SK-N-SH treated with all-trans-retinoic acid at 6 μM for 48 hours (cell line): Measurements from ENCODE around the gene AGAP2.

Experiments used
- ATAC-seq: fragments of 200-7000 bp; cut with Tn5 transposase; 3 replicates; pipeline ENCODE4 v1.9.1; 2020; ENCODE audit warnings: mild to moderate bottlenecking, moderate library complexity
- ARNTL ChIP-seq: fragments of 450-650 bp; formaldehyde crosslinking; IDR thresholded peaks from 2 replicates; pipeline ENCODE4 v1.5.0; 2020; ENCODE audit warnings: low read depth, mild to moderate bottlenecking, moderate library complexity, borderline replicate concordance
- BACH2 ChIP-seq: fragments of 250-450 bp; sonication (Bioruptor Pico); IDR thresholded peaks from 2 replicates; pipeline ENCODE4 v1.9.0; 2021; ENCODE audit warnings: mild to moderate bottlenecking, borderline replicate concordance
- CSDC2 ChIP-seq: fragments of 250-450 bp; sonication (Bioruptor Pico); IDR thresholded peaks from 2 replicates; pipeline ENCODE4 v1.5.0; 2020; ENCODE audit warnings: mild to moderate bottlenecking, moderate library complexity
- ESRRG ChIP-seq: fragments of 250-450 bp; sonication (Bioruptor Pico); IDR thresholded peaks from 2 replicates; pipeline ENCODE4 v1.6.1; 2021; ENCODE audit warnings: mild to moderate bottlenecking
- GLIS3 ChIP-seq: fragments of 250-450 bp; sonication (Bioruptor Pico); IDR thresholded peaks from 2 replicates; pipeline ENCODE4 v1.5.0; 2020; ENCODE audit warnings: mild to moderate bottlenecking, moderate library complexity
- ISL1 ChIP-seq: fragments of 250-450 bp; sonication (Bioruptor Pico); IDR thresholded peaks from 2 replicates; pipeline ENCODE4 v2.1.2; 2022; ENCODE audit warnings: mild to moderate bottlenecking, moderate library complexity
- OSR1 ChIP-seq: fragments of 250-450 bp; sonication (Bioruptor Pico); IDR thresholded peaks from 2 replicates; pipeline ENCODE4 v1.8.0; 2022; ENCODE audit warnings: moderate library complexity, mild to moderate bottlenecking, inconsistent platforms
- POU6F1 ChIP-seq: fragments of 250-450 bp; sonication (Bioruptor Pico); IDR thresholded peaks from 2 replicates; pipeline ENCODE4 v1.8.0; 2021; ENCODE audit warnings: low read depth, mild to moderate bottlenecking, moderate library complexity, borderline replicate concordance
- PPARA ChIP-seq: fragments of 250-450 bp; sonication (Bioruptor Pico); IDR thresholded peaks from 2 replicates; pipeline ENCODE4 v1.5.0; 2020; ENCODE audit warnings: mild to moderate bottlenecking, borderline replicate concordance
- RARB ChIP-seq: fragments of 250-450 bp; sonication (Bioruptor Pico); IDR thresholded peaks from 2 replicates; pipeline ENCODE4 v1.8.0; 2021; ENCODE audit warnings: mild to moderate bottlenecking, moderate library complexity
- SNAI2 ChIP-seq: fragments of 250-450 bp; sonication (Bioruptor Pico); IDR thresholded peaks from 2 replicates; pipeline ENCODE4 v1.5.0; 2020; ENCODE audit warnings: mild to moderate bottlenecking, moderate library complexity
- TCF4 ChIP-seq: fragments of 250-450 bp; sonication (Bioruptor Pico); IDR thresholded peaks from 2 replicates; pipeline ENCODE4 v1.8.0; 2021; ENCODE audit warnings: mild to moderate bottlenecking, moderate library complexity, borderline replicate concordance
- TOX ChIP-seq: fragments of 250-450 bp; sonication (Bioruptor Pico); IDR thresholded peaks from 2 replicates; pipeline ENCODE4 v1.8.0; 2021; ENCODE audit warnings: mild to moderate bottlenecking, moderate library complexity, borderline replicate concordance
- ZC3H10 ChIP-seq: fragments of 250-450 bp; sonication (Bioruptor Pico); IDR thresholded peaks from 2 replicates; pipeline ENCODE4 v1.5.1; 2021; ENCODE audit warnings: mild to moderate bottlenecking, moderate library complexity
- ZFP30 ChIP-seq: fragments of 450-650 bp; formaldehyde crosslinking; IDR thresholded peaks from 2 replicates; pipeline ENCODE4 v1.5.0; 2022; ENCODE audit warnings: mild to moderate bottlenecking, moderate library complexity
- ZNF565 ChIP-seq: fragments of 450-650 bp; formaldehyde crosslinking; conservative IDR thresholded peaks from 2 replicates; pipeline ENCODE4 v1.5.0; 2020; ENCODE audit warnings: low read depth, mild to moderate bottlenecking, moderate library complexity
- ZNF70 ChIP-seq: fragments of 450-650 bp; formaldehyde crosslinking; IDR thresholded peaks from 2 replicates; pipeline ENCODE4 v1.5.0; 2020; ENCODE audit warnings: mild to moderate bottlenecking, moderate library complexity
- ZNF8 ChIP-seq: fragments of 450-650 bp; formaldehyde crosslinking; IDR thresholded peaks from 2 replicates; pipeline ENCODE4 v1.5.0; 2020; ENCODE audit warnings: mild to moderate bottlenecking, moderate library complexity
- TF ChIP-seq, protein P1 (sequence below): fragments of 250-450 bp; sonication (Bioruptor Pico); IDR thresholded peaks from 2 replicates; pipeline ENCODE4 v1.5.1; 2021; ENCODE audit warnings: mild to moderate bottlenecking, moderate library complexity
- TF ChIP-seq, protein P2 (sequence below): fragments of 250-450 bp; sonication (Bioruptor Pico); IDR thresholded peaks from 2 replicates; pipeline ENCODE4 v1.5.1; 2020; ENCODE audit warnings: low read depth, mild to moderate bottlenecking, moderate library complexity

AGAP2 gene

GRCh38 chr12:57771236-57771872 lies 32.8 kb upstream of the AGAP2 start:
- peak; percentile 81 for ATAC-seq

GRCh38 chr12:57770734-57771133 lies 32.2 kb upstream of the AGAP2 start:
- no peak for ATAC-seq
- TF ChIP-seq ZFP30, result no peak
- TF ChIP-seq ZNF70, result no peak
- TF ChIP-seq OSR1, result no peak
- TF ChIP-seq ZNF8, result no peak
- no peak for TF ChIP-seq ZC3H10
- TF ChIP-seq SNAI2 (CRISPR knock-in tag), result no peak
- no peak for TF ChIP-seq GLIS3 (CRISPR knock-in tag)
- TF ChIP-seq ARNTL (CRISPR knock-in tag), result no peak
- no peak for TF ChIP-seq ZNF565 (CRISPR knock-in tag)
- TF ChIP-seq, protein P1, sequence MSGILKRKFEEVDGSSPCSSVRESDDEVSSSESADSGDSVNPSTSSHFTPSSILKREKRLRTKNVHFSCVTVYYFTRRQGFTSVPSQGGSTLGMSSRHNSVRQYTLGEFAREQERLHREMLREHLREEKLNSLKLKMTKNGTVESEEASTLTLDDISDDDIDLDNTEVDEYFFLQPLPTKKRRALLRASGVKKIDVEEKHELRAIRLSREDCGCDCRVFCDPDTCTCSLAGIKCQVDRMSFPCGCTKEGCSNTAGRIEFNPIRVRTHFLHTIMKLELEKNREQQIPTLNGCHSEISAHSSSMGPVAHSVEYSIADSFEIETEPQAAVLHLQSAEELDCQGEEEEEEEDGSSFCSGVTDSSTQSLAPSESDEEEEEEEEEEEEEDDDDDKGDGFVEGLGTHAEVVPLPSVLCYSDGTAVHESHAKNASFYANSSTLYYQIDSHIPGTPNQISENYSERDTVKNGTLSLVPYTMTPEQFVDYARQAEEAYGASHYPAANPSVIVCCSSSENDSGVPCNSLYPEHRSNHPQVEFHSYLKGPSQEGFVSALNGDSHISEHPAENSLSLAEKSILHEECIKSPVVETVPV (CRISPR knock-in tag), result no peak
- TF ChIP-seq RARB (CRISPR knock-in tag), result no peak
- TF ChIP-seq, protein P2, sequence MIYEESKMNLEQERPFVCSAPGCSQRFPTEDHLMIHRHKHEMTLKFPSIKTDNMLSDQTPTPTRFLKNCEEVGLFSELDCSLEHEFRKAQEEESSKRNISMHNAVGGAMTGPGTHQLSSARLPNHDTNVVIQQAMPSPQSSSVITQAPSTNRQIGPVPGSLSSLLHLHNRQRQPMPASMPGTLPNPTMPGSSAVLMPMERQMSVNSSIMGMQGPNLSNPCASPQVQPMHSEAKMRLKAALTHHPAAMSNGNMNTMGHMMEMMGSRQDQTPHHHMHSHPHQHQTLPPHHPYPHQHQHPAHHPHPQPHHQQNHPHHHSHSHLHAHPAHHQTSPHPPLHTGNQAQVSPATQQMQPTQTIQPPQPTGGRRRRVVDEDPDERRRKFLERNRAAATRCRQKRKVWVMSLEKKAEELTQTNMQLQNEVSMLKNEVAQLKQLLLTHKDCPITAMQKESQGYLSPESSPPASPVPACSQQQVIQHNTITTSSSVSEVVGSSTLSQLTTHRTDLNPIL (CRISPR knock-in tag), result no peak
- TF ChIP-seq ESRRG (CRISPR knock-in tag), result no peak
- no peak for TF ChIP-seq POU6F1 (CRISPR knock-in tag)
- TF ChIP-seq PPARA, result no peak
- TF ChIP-seq TCF4, result no peak
- TF ChIP-seq ISL1 (CRISPR knock-in tag), result no peak
- TF ChIP-seq CSDC2 (CRISPR knock-in tag), result no peak

More at GRCh38 chr12:57771236-57771872, 32.8 kb upstream of the AGAP2 start:
- TF ChIP-seq TOX (CRISPR knock-in tag) (no peak), ZNF70 (no peak), TCF4 (no peak), POU6F1 (CRISPR knock-in tag) (no peak), SNAI2 (CRISPR knock-in tag) (no peak), ZNF8 (no peak), ARNTL (CRISPR knock-in tag) (no peak), BACH2 (CRISPR knock-in tag) (no peak)
- TF ChIP-seq, protein P1 (CRISPR knock-in tag), result no peak
- TF ChIP-seq, all 23 proteins: peak for 0

DNA sequence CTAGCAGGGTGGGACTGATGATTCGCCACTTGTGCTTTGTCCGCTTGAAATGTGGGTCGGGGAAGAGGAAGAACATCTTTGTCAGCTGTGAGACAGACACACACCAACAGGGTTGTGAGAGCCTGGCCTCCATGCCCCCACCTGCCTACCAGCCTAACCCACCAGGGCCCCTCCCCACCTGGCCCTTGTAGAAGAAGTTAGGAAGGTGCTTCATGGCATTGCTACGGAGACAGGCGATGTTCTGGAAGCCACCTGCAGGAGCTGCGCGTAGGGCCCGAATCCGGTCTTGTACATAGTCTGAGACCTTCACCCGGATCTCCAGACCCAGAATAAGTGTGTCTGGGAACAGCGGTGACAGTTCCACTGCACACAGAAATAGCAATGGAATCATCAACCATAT lies 31.1 kb upstream of the AGAP2 start:
- TF ChIP-seq CSDC2 (CRISPR knock-in tag) (no peak), BACH2 (CRISPR knock-in tag) (no peak), GLIS3 (CRISPR knock-in tag) (no peak)
- TF ChIP-seq, protein P1 (CRISPR knock-in tag), result no peak
- no peak for ATAC-seq
